ENCODE results near the gene NSG1.
"Not testable (repeated sequence)": the region's sequence is repeated elsewhere in the genome, so short reads cannot be mapped to it uniquely, and the experiment has no call there.

NSG1 gene

GRCh38 chr4:4415806-4416805 lies 29.2 kb downstream of the NSG1 start:
- no peak for DNase-seq (ENCODE audit: low read depth, low spot score)

- no peak for DNase-seq (ENCODE audit: low read depth, low spot score)
These were observed 30.1 kb downstream of the NSG1 start for GRCh38 chr4:4416981-4417380.

- DNase-seq (ENCODE audit: low read depth, low spot score) = no peak
These were observed 31.0 kb downstream of the NSG1 start for GRCh38 chr4:4417886-4418285.

- no peak for DNase-seq (ENCODE audit: low read depth, low spot score)
These were observed 31.9 kb downstream of the NSG1 start for GRCh38 chr4:4418676-4419390.

- DNase-seq (ENCODE audit: low read depth, low spot score) = no peak
These were observed 33.0 kb downstream of the NSG1 start for GRCh38 chr4:4419896-4420295.

- no peak for DNase-seq (ENCODE audit: low read depth, low spot score)
These were observed 33.5 kb downstream of the NSG1 start for GRCh38 chr4:4420421-4420820.

- no peak for DNase-seq (ENCODE audit: low read depth, low spot score)
These were observed 34.5 kb downstream of the NSG1 start for GRCh38 chr4:4421356-4421755.

GRCh38 chr4:4422117-4422516 lies 35.2 kb downstream of the NSG1 start:
- DNase-seq (ENCODE audit: low read depth, low spot score) = not testable (repeated sequence)

GRCh38 chr4:4422856-4423499 lies 36.1 kb downstream of the NSG1 start:
- DNase-seq (ENCODE audit: low read depth, low spot score) = no peak

GRCh38 chr4:4423706-4424498 lies 37.0 kb downstream of the NSG1 start:
- DNase-seq (ENCODE audit: low read depth, low spot score) = no peak

GRCh38 chr4:4424499-4425115 lies 37.7 kb downstream of the NSG1 start:
- no peak for DNase-seq (ENCODE audit: low read depth, low spot score)

GRCh38 chr4:4425119-4425690 lies 38.3 kb downstream of the NSG1 start:
- no peak for DNase-seq (ENCODE audit: low read depth, low spot score)

- no peak for DNase-seq (ENCODE audit: low read depth, low spot score)
These were observed 38.8 kb downstream of the NSG1 start for GRCh38 chr4:4425696-4426095.

- DNase-seq (ENCODE audit: low read depth, low spot score) = no peak
These were observed 39.7 kb downstream of the NSG1 start for GRCh38 chr4:4426511-4427120.

GRCh38 chr4:4427121-4427870 lies 40.4 kb downstream of the NSG1 start:
- no peak for DNase-seq (ENCODE audit: low read depth, low spot score)

GRCh38 chr4:4427886-4428285 lies 41.0 kb downstream of the NSG1 start:
- DNase-seq (ENCODE audit: low read depth, low spot score) = no peak

GRCh38 chr4:4428966-4429875 lies 42.3 kb downstream of the NSG1 start:
- no peak for DNase-seq (ENCODE audit: low read depth, low spot score)

GRCh38 chr4:4430492-4431195 lies 43.7 kb downstream of the NSG1 start:
- no peak for DNase-seq (ENCODE audit: low read depth, low spot score)
